Brain microvascular endothelial cell (primary cell): ENCODE results near the gene TMEM106C.

Experiments
- DNase-seq: peaks from one replicate; pipeline ENCODE4 v3.0.0-alpha.2; 2020
- H3K27ac ChIP-seq: fragments of 250-450 bp; sonication (Bioruptor Pico); 2 replicates; pipeline ENCODE4 v1.5.1; 2020; ENCODE audit warnings: mild to moderate bottlenecking, moderate library complexity
- H3K27me3 ChIP-seq: fragments of 250-450 bp; sonication (Bioruptor Pico); replicated peaks from 2 replicates; pipeline ENCODE4 v1.5.1; 2020; ENCODE audit warnings: mild to moderate bottlenecking
- H3K36me3 ChIP-seq: fragments of 250-450 bp; sonication (Bioruptor Pico); replicated peaks from 2 replicates; pipeline ENCODE4 v1.5.1; 2020; ENCODE audit warnings: mild to moderate bottlenecking
- H3K4me3 ChIP-seq: 2 replicates; pipeline ENCODE4 v1.5.1; 2011; ENCODE audit warnings: low read depth, mild to moderate bottlenecking, control low read depth, low read length, moderate library complexity
- CTCF ChIP-seq: IDR thresholded peaks from 2 replicates; pipeline ENCODE4 v1.5.1; 2011; ENCODE audit warnings: low read depth, mild to moderate bottlenecking, moderate library complexity, low read length, control low read depth, inconsistent platforms; ENCODE audit errors: missing control alignments
- in situ Hi-C: cut with HindIII; loops from 2 replicates; pipeline ENCODE4 v1.10.0; 2017; ENCODE audit warnings: low sequenced_read_pairs, low pct_ligation_motif_present

The TMEM106C gene

GRCh38 chr12:47940773-47941474, 22.5 kb upstream of the TMEM106C start:
- H3K36me3 ChIP-seq = no peaks in the 10 kb centered on the region
- in situ Hi-C loops = no loop called here
- DNase-seq = no peak
- H3K27me3 ChIP-seq = peaks cover 2% of the 10 kb centered on the region
- no peak overlapping the region for H3K4me3 ChIP-seq
- no peak for TF ChIP-seq CTCF
- no peak overlapping the region for H3K27ac ChIP-seq

DNA sequence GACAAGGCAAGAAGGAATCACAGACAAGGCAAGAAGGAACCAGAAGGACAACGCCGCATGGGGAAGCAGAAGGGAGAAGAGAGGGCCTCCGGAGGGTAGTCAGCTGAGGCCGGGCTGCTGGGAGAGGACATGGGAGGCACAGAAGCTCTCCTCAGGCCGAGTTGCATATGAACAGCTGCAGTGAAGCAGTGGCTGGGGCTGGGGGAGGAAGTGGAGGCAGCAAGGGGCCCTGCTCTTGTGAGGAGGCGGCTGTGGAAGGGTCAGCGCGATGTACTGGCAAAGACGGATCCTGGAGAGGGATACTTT, 22.0 kb upstream of the TMEM106C start:
- DNase-seq = no peak
- H3K27ac ChIP-seq = no peak overlapping the region
- no peaks in the 10 kb centered on the region for H3K36me3 ChIP-seq
- TF ChIP-seq CTCF = no peak
- no peak overlapping the region for H3K4me3 ChIP-seq
- peaks cover 2% of the 10 kb centered on the region for H3K27me3 ChIP-seq
- in situ Hi-C loops = no loop called here

GRCh38 chr12:47941871-47942613, 21.4 kb upstream of the TMEM106C start:
- Histone ChIP-seq H3K36me3 (no peaks in the 10 kb centered on the region), H3K4me3 (no peak overlapping the region), H3K27me3 (peaks cover 2% of the 10 kb centered on the region), H3K27ac (no peak overlapping the region)
- peak; percentile 52 for TF ChIP-seq CTCF
- no peak for DNase-seq
- in situ Hi-C loops = no loop called here

GRCh38 chr12:47942614-47943225, 20.7 kb upstream of the TMEM106C start:
- Histone ChIP-seq H3K36me3 (no peaks in the 10 kb centered on the region), H3K27ac (no peak overlapping the region), H3K27me3 (peaks cover 2% of the 10 kb centered on the region), H3K4me3 (no peak overlapping the region)
- in situ Hi-C loops = no loop called here
- no peak for TF ChIP-seq CTCF
- DNase-seq = no peak

GRCh38 chr12:47943623-47944340, 19.6 kb upstream of the TMEM106C start:
- in situ Hi-C loops = no loop called here
- DNase-seq = no peak
- TF ChIP-seq CTCF = no peak
- no peaks in the 10 kb centered on the region for H3K36me3 ChIP-seq
- no peak overlapping the region for H3K4me3 ChIP-seq
- no peak overlapping the region for H3K27ac ChIP-seq
- peaks cover 2% of the 10 kb centered on the region for H3K27me3 ChIP-seq
